ENCODE data around the gene TMEM233.

DNA sequence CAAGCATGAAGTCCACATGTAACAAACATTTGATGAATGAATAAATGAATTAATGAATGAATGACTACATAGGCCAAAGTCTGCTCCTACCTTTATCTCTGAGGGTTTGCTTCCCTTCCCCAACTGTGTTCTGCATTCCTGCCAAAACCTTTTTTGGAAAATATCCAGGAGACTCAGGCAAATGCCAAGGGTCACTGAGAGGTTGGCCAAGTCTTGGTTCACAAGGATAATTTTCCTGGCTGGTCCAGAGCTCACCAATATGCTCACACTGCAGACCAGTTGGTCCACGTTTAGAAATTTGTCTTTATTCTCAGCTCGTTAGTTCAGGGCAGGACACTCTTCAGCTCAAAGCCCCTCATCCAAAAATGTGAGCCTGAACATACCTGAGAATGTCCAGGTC lies 10.2 kb downstream of the TMEM233 start:
- TF ChIP-seq, protein P1, sequence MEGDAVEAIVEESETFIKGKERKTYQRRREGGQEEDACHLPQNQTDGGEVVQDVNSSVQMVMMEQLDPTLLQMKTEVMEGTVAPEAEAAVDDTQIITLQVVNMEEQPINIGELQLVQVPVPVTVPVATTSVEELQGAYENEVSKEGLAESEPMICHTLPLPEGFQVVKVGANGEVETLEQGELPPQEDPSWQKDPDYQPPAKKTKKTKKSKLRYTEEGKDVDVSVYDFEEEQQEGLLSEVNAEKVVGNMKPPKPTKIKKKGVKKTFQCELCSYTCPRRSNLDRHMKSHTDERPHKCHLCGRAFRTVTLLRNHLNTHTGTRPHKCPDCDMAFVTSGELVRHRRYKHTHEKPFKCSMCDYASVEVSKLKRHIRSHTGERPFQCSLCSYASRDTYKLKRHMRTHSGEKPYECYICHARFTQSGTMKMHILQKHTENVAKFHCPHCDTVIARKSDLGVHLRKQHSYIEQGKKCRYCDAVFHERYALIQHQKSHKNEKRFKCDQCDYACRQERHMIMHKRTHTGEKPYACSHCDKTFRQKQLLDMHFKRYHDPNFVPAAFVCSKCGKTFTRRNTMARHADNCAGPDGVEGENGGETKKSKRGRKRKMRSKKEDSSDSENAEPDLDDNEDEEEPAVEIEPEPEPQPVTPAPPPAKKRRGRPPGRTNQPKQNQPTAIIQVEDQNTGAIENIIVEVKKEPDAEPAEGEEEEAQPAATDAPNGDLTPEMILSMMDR (IDR thresholded peaks at IDR 0.05): no peak
- no peak for TF ChIP-seq POLR2A (IDR thresholded peaks at IDR 0.05)
